HCT116 (cell line): ENCODE results near the gene ANO6. TPM values are rescaled to one million over a fixed set of nuclear protein-coding genes. Genes with fewer than 3 reads are reported as not detected.

Experiments used
- ATAC-seq: fragments of 200-7000 bp; cut with Tn5 transposase; 2 replicates; pipeline ENCODE4 v1.9.1; 2020; ENCODE audit warnings: mild to moderate bottlenecking, moderate library complexity
- BruUV-seq: library from RNA; stranded (reverse); fragments of 400-500 nt; replicated peaks from 2 replicates; lab custom pipeline; 2021; lab: Mats Ljungman, UMichigan
- CTCF ChIA-PET: fragments of 300-600 bp; sonication (Branson Sonifier 250); formaldehyde crosslinking; loops from one replicate; lab custom pipeline; 2021; ENCODE audit warnings: antibody characterized with exemption; lab: Charles Lee
- POLR2A ChIA-PET: fragments of 300-600, 350-600 bp; sonication (Branson Sonifier 250); formaldehyde crosslinking; loops from one replicate; lab custom pipeline; 2021; ENCODE audit warnings: antibody characterized with exemption; lab: Charles Lee
- RAD21 ChIA-PET, 2 experiments: fragments of 300-600 bp; sonication (Branson Sonifier 250); formaldehyde crosslinking; loops; one replicate each; lab custom pipeline; 2023; ENCODE audit warnings: low total read pairs in 2 of 2; ENCODE audit not compliant: uncharacterized antibody in 2 of 2, unreplicated experiment in 2 of 2, low non-redundant PET in 1 of 2; lab: Charles Lee
- DNase-seq: peaks from one replicate; pipeline ENCODE4 v3.0.0-alpha.2; 2010; ENCODE audit warnings: low read depth, low spot score
- H2AFZ ChIP-seq: fragments of 200-600 bp; shearing (Covaris generic), sonication (generic); 2 replicates; pipeline ENCODE4 v1.6.1; 2017; ENCODE audit warnings: low read depth, mixed run types, mixed read lengths, antibody characterized with exemption, low read length; ENCODE audit not compliant: poor library complexity, severe bottlenecking
- H3K27ac ChIP-seq: 2 replicates; pipeline ENCODE4 v1.5.1; 2012; ENCODE audit warnings: low read depth, low read length
- H3K27me3 ChIP-seq: fragments of 200-600 bp; sonication (generic); 2 replicates; pipeline ENCODE4 v1.6.1; 2016; ENCODE audit warnings: mixed run types, low read length, mixed read lengths; ENCODE audit not compliant: insufficient read depth
- H3K36me3 ChIP-seq, 2 experiments: fragments of 200-500 bp in 1 of 2; fragments of 200-600 bp in 1 of 2; sonication (Bioruptor generic) in 1 of 2; sonication (generic) in 1 of 2; 2 replicates each; pipeline versions ENCODE4 v1.5.1 to v1.6.1; 2014 to 2016; ENCODE audit warnings: low read length in 2 of 2, inconsistent platforms in 1 of 2, mixed read lengths in 1 of 2, mixed run types in 1 of 2; ENCODE audit not compliant: insufficient read depth in 2 of 2, control insufficient read depth in 1 of 2
- H3K4me1 ChIP-seq, 2 experiments: fragments of 200-600 bp in 1 of 2; sonication (generic) in 1 of 2; 2 replicates each; pipeline versions ENCODE4 v1.5.1 to v1.6.1; 2012 to 2017; ENCODE audit warnings: low read length in 2 of 2, inconsistent platforms in 1 of 2, mild to moderate bottlenecking in 1 of 2, mixed read lengths in 1 of 2, mixed run types in 1 of 2, moderate library complexity in 1 of 2; ENCODE audit not compliant: insufficient read depth in 2 of 2, control insufficient read depth in 1 of 2
- H3K4me2 ChIP-seq: fragments of 200-600 bp; sonication (generic); 2 replicates; pipeline ENCODE4 v1.6.1; 2017; ENCODE audit warnings: mixed run types, low read length, mixed read lengths
- H3K4me3 ChIP-seq, 2 experiments: fragments of 200-600 bp in 1 of 2; sonication (generic) in 1 of 2; replicated peaks in 1 of 2; 2 replicates each; pipeline ENCODE4 v1.5.1; 2011 to 2016; ENCODE audit warnings: low read length in 2 of 2, control low read depth in 1 of 2, low read depth in 1 of 2, mild to moderate bottlenecking in 1 of 2, mixed read lengths in 1 of 2, mixed run types in 1 of 2
- H3K79me2 ChIP-seq: fragments of 200-600 bp; sonication (generic); 2 replicates; pipeline ENCODE4 v1.6.1; 2017; ENCODE audit warnings: mild to moderate bottlenecking, mixed run types, low read length, moderate library complexity, mixed read lengths; ENCODE audit not compliant: insufficient read depth
- H3K9ac ChIP-seq: fragments of 200-600 bp; sonication (generic); 2 replicates; pipeline ENCODE4 v1.6.1; 2016; ENCODE audit warnings: low read length, mixed read lengths
- H3K9me2 ChIP-seq: fragments of 200-600 bp; sonication (generic), shearing (Covaris generic); 2 replicates; pipeline ENCODE4 v1.6.1; 2017; ENCODE audit warnings: mixed run types, mild to moderate bottlenecking, moderate library complexity; ENCODE audit not compliant: insufficient read depth
- H3K9me3 ChIP-seq, 2 experiments: fragments of 200-500 bp in 1 of 2; fragments of 200-600 bp in 1 of 2; sonication (Bioruptor generic) in 1 of 2; sonication (generic) in 1 of 2; 2 replicates each; pipeline ENCODE4 v1.6.1; 2014 to 2017; ENCODE audit warnings: low read length in 2 of 2, mixed read lengths in 2 of 2, inconsistent platforms in 1 of 2, low read depth in 1 of 2, mild to moderate bottlenecking in 1 of 2, mixed run types in 1 of 2, moderate library complexity in 1 of 2; ENCODE audit not compliant: control insufficient read depth in 1 of 2, insufficient read depth in 1 of 2
- H4K20me1 ChIP-seq: fragments of 200-600 bp; sonication (generic), shearing (Covaris generic); 2 replicates; pipeline ENCODE4 v1.6.1; 2017; ENCODE audit warnings: mixed run types, mild to moderate bottlenecking, moderate library complexity; ENCODE audit not compliant: insufficient read depth
- CBX3 ChIP-seq: IDR thresholded peaks from 2 replicates; pipeline ENCODE4 v1.6.1; 2012; ENCODE audit warnings: low read depth
- CEBPB ChIP-seq: IDR thresholded peaks from 2 replicates; pipeline ENCODE4 v1.6.1; 2012; ENCODE audit warnings: low read depth
- EGR1 ChIP-seq: IDR thresholded peaks from 2 replicates; pipeline ENCODE4 v1.6.1; 2012; ENCODE audit warnings: low read depth
- ELF1 ChIP-seq: IDR thresholded peaks from 2 replicates; pipeline ENCODE4 v1.6.1; 2012; ENCODE audit warnings: low read depth, borderline replicate concordance
- EZH2 ChIP-seq: fragments of 200-600 bp; sonication (generic); IDR thresholded peaks from 2 replicates; pipeline ENCODE4 v1.6.1; 2017; ENCODE audit warnings: antibody characterized with exemption, mixed run types
- EZH2phosphoT487 ChIP-seq: fragments of 200-600 bp; IDR thresholded peaks from 2 replicates; pipeline ENCODE4 v1.6.1; 2018; ENCODE audit warnings: antibody characterized with exemption, borderline replicate concordance
- FOSL1 ChIP-seq: IDR thresholded peaks from 2 replicates; pipeline ENCODE4 v1.6.1; 2012; ENCODE audit warnings: low read depth
- JUND ChIP-seq: IDR thresholded peaks from 2 replicates; pipeline ENCODE4 v1.6.1; 2012
- POLR2A ChIP-seq: IDR thresholded peaks from 2 replicates; pipeline ENCODE4 v1.7.0; 2011; ENCODE audit warnings: borderline replicate concordance; ENCODE audit not compliant: insufficient read depth, insufficient read length; ENCODE audit errors: extremely low read depth
- RAD21 ChIP-seq: IDR thresholded peaks from 2 replicates; pipeline ENCODE4 v1.6.1; 2012; ENCODE audit warnings: low read depth, mild to moderate bottlenecking
- SIN3A ChIP-seq: IDR thresholded peaks from 2 replicates; pipeline ENCODE4 v1.6.1; 2012; ENCODE audit warnings: low read depth
- SP1 ChIP-seq: IDR thresholded peaks from 2 replicates; pipeline ENCODE4 v1.6.1; 2012; ENCODE audit warnings: low read depth
- SRF ChIP-seq: IDR thresholded peaks from 2 replicates; pipeline ENCODE4 v1.6.1; 2012; ENCODE audit warnings: low read depth
- TCF7L2 ChIP-seq: IDR thresholded peaks from 2 replicates; pipeline ENCODE4 v1.7.0; 2011; ENCODE audit warnings: borderline replicate concordance, inconsistent platforms; ENCODE audit not compliant: insufficient read depth, insufficient read length; ENCODE audit errors: extremely low read depth
- ZFX ChIP-seq: fragments of 450-650 bp; IDR thresholded peaks from 2 replicates; pipeline ENCODE4 v1.6.1; 2017
- ZNF274 ChIP-seq: fragments of 200-500 bp; sonication (Bioruptor generic); IDR thresholded peaks from 2 replicates; pipeline ENCODE4 v1.6.1; 2014; ENCODE audit warnings: mild to moderate bottlenecking, low read depth, low read length, inconsistent platforms
- intact Hi-C: fragments of 100-400 bp; cut with micrococcal nuclease; formaldehyde crosslinking; loops from 2 replicates; pipeline ENCODE4 v1.10.0; 2022
- total RNA-seq: library from RNA; stranded (reverse); gene quantifications from one replicate; pipeline ENCODE4 v1.2.1, GENCODE V29; 2021; ENCODE audit not compliant: unreplicated experiment
- TF ChIP-seq, protein P1 (sequence below): IDR thresholded peaks from 2 replicates; pipeline ENCODE4 v1.6.1; 2011; ENCODE audit warnings: mild to moderate bottlenecking, low read length, moderate library complexity; ENCODE audit not compliant: insufficient replicate concordance; ENCODE audit errors: extremely low read depth
- TF ChIP-seq, protein P2 (sequence below): IDR thresholded peaks from 2 replicates; pipeline ENCODE4 v1.6.1; 2012
- TF ChIP-seq, protein P3 (sequence below), 3 experiments: fragments of 200-600 bp in 1 of 3; sonication (generic) in 1 of 3; IDR thresholded peaks in 2 of 3; conservative IDR thresholded peaks in 1 of 3; 2 replicates each; pipeline ENCODE4 v1.5.1; 2012 to 2017; ENCODE audit warnings: low read depth in 2 of 3, low read length in 2 of 3, antibody characterized with exemption in 1 of 3, borderline replicate concordance in 1 of 3, control low read depth in 1 of 3, mild to moderate bottlenecking in 1 of 3, mixed read lengths in 1 of 3, mixed run types in 1 of 3, moderate library complexity in 1 of 3; ENCODE audit not compliant: insufficient read depth in 1 of 3
- TF ChIP-seq, protein P4 (sequence below): IDR thresholded peaks from 2 replicates; pipeline ENCODE4 v1.6.1; 2012; ENCODE audit warnings: low read depth

ANO6 gene
- total RNA-seq, 1 experiment from 2014 or later = 36.7 TPM

DNA sequence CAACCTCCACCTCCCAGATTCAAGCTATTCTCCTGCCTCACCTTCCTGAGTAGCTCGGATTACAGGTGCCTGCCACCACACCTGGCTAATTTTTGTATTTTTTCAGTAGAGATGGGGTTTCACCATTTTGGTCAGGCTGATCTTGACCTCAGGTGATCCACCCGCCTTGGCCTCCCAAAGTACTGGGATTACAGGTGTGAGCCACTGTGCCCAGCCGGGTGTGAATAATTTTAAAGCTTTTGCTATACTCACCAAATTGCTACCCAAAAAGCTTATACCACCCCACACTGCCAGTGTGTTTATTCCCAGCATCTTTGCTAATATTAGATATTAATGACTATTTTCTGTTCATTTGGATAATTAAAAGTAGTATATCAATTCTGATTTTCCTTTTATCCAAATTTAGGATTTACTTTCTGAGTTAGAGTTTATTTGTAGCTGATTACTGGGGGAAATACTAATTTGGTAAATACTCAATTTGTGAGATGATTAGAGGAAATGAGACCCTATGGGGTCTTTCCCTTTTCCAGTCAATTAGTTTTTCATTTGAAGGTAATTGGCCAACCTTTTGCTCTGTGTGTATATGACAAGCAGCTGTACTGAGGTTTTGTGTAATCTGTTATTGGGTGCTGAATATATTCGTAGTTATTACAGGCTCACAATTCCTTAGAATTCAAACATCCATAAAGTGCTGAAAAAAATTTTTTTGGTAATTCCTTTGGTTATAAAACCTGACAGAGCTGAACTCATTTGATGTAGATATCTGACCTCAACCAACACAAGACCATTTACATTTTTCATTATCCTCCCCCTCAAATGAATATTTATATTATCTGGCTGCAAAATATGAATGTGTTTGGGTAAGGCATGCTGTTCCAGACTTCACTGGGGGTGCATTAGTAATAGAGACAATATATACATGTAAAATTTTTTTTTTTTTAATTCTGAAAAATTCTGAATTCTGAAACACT lies 73.6 kb downstream of the ANO6 start:
- Histone ChIP-seq H3K9me3 (no peaks in the 10 kb centered on the region), H4K20me1 (peaks cover 3% of the 10 kb centered on the region; the same call in 1 of the 2 replicates), H3K4me1 (peaks cover under 1 to 6% of the 10 kb centered on the region in 2 experiments; a peak in 3 of 4 replicates), H3K4me2 (no peak overlapping the region), H2AFZ (no peak overlapping the region), H3K9ac (no peak overlapping the region), H3K4me3 (no peak overlapping the region), H3K27me3 (no peaks in the 10 kb centered on the region), H3K9me2 (no peaks in the 10 kb centered on the region), H3K27ac (no peak overlapping the region), H3K79me2 (no peaks in the 10 kb centered on the region; the same call in 1 of the 2 replicates), H3K36me3 (no peaks in the 10 kb centered on the region)
- BruUV-seq = no TSS peak
- POLR2A ChIA-PET = no interaction called here
- ATAC-seq = no peak
- DNase-seq = no peak
- CTCF ChIA-PET = no interaction called here
- intact Hi-C loops = no loop called here
- TF ChIP-seq SIN3A (no peak), ZFX (no peak), EZH2phosphoT487 (no peak), FOSL1 (no peak), EGR1 (no peak), ZNF274 (no peak), EZH2 (no peak), ELF1 (no peak), SRF (no peak), POLR2A (no peak), JUND (no peak), TCF7L2 (no peak), SP1 (no peak), CEBPB (no peak), RAD21 (no peak), CBX3 (no peak)
- TF ChIP-seq, protein P1, sequence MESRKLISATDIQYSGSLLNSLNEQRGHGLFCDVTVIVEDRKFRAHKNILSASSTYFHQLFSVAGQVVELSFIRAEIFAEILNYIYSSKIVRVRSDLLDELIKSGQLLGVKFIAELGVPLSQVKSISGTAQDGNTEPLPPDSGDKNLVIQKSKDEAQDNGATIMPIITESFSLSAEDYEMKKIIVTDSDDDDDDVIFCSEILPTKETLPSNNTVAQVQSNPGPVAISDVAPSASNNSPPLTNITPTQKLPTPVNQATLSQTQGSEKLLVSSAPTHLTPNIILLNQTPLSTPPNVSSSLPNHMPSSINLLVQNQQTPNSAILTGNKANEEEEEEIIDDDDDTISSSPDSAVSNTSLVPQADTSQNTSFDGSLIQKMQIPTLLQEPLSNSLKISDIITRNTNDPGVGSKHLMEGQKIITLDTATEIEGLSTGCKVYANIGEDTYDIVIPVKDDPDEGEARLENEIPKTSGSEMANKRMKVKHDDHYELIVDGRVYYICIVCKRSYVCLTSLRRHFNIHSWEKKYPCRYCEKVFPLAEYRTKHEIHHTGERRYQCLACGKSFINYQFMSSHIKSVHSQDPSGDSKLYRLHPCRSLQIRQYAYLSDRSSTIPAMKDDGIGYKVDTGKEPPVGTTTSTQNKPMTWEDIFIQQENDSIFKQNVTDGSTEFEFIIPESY = no peak
- TF ChIP-seq, protein P2, sequence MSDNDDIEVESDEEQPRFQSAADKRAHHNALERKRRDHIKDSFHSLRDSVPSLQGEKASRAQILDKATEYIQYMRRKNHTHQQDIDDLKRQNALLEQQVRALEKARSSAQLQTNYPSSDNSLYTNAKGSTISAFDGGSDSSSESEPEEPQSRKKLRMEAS = no peak
- TF ChIP-seq, protein P3, sequence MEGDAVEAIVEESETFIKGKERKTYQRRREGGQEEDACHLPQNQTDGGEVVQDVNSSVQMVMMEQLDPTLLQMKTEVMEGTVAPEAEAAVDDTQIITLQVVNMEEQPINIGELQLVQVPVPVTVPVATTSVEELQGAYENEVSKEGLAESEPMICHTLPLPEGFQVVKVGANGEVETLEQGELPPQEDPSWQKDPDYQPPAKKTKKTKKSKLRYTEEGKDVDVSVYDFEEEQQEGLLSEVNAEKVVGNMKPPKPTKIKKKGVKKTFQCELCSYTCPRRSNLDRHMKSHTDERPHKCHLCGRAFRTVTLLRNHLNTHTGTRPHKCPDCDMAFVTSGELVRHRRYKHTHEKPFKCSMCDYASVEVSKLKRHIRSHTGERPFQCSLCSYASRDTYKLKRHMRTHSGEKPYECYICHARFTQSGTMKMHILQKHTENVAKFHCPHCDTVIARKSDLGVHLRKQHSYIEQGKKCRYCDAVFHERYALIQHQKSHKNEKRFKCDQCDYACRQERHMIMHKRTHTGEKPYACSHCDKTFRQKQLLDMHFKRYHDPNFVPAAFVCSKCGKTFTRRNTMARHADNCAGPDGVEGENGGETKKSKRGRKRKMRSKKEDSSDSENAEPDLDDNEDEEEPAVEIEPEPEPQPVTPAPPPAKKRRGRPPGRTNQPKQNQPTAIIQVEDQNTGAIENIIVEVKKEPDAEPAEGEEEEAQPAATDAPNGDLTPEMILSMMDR (IDR thresholded peaks at IDR 0.05 in 2 of 3, conservative IDR thresholded peaks at IDR 0.05 in 1 of 3; ENCODE audit: borderline replicate concordance in 1 of 3, insufficient read depth in 1 of 3, low read depth in 2 of 3, low read length in 2 of 3) = no peak
- TF ChIP-seq, protein P4, sequence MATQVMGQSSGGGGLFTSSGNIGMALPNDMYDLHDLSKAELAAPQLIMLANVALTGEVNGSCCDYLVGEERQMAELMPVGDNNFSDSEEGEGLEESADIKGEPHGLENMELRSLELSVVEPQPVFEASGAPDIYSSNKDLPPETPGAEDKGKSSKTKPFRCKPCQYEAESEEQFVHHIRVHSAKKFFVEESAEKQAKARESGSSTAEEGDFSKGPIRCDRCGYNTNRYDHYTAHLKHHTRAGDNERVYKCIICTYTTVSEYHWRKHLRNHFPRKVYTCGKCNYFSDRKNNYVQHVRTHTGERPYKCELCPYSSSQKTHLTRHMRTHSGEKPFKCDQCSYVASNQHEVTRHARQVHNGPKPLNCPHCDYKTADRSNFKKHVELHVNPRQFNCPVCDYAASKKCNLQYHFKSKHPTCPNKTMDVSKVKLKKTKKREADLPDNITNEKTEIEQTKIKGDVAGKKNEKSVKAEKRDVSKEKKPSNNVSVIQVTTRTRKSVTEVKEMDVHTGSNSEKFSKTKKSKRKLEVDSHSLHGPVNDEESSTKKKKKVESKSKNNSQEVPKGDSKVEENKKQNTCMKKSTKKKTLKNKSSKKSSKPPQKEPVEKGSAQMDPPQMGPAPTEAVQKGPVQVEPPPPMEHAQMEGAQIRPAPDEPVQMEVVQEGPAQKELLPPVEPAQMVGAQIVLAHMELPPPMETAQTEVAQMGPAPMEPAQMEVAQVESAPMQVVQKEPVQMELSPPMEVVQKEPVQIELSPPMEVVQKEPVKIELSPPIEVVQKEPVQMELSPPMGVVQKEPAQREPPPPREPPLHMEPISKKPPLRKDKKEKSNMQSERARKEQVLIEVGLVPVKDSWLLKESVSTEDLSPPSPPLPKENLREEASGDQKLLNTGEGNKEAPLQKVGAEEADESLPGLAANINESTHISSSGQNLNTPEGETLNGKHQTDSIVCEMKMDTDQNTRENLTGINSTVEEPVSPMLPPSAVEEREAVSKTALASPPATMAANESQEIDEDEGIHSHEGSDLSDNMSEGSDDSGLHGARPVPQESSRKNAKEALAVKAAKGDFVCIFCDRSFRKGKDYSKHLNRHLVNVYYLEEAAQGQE = no peak
- RAD21 ChIA-PET = no interaction called here
